OCI-LY1 (cell line): ENCODE measurements around the gene TNPO2.
A peak's percentile ranks its signal among the peaks of the same experiment; 100 is the strongest.

Experiments used
- H2AFZ ChIP-seq: fragments of 200-600 bp; sonication (generic), shearing (Covaris generic); 2 replicates; pipeline ENCODE4 v1.6.0; 2014; ENCODE audit warnings: antibody characterized with exemption, mild to moderate bottlenecking, low read length
- H3F3A ChIP-seq: fragments of 200-600 bp; sonication (generic), shearing (Covaris generic); 2 replicates; pipeline ENCODE4 v1.6.0; 2014; ENCODE audit warnings: mild to moderate bottlenecking, antibody characterized with exemption, low read length, moderate library complexity; ENCODE audit not compliant: insufficient read depth
- H3K27ac ChIP-seq: fragments of 200-600 bp; sonication (generic); 2 replicates; pipeline ENCODE4 v1.5.1; 2014; ENCODE audit warnings: low read length, mixed run types, mild to moderate bottlenecking, low read depth; ENCODE audit not compliant: poor library complexity, severe bottlenecking
- H3K27me3 ChIP-seq: fragments of 200-600 bp; sonication (generic); 2 replicates; pipeline ENCODE4 v1.6.0; 2014; ENCODE audit warnings: antibody characterized with exemption, mild to moderate bottlenecking, low read length, moderate library complexity; ENCODE audit not compliant: insufficient read depth
- H3K36me3 ChIP-seq: fragments of 200-600 bp; sonication (generic); 2 replicates; pipeline ENCODE4 v1.6.1; 2014; ENCODE audit warnings: mild to moderate bottlenecking, antibody characterized with exemption, low read length, moderate library complexity, mixed read lengths; ENCODE audit not compliant: insufficient read depth
- H3K4me1 ChIP-seq: fragments of 200-600 bp; sonication (generic); 2 replicates; pipeline ENCODE4 v1.5.1; 2014; ENCODE audit warnings: mild to moderate bottlenecking, low read length, moderate library complexity; ENCODE audit not compliant: insufficient read depth, severe bottlenecking
- H3K4me2 ChIP-seq: fragments of 200-600 bp; sonication (generic), shearing (Covaris generic); 2 replicates; pipeline ENCODE4 v1.6.1; 2014; ENCODE audit warnings: low read length
- H3K4me3 ChIP-seq: fragments of 200-600 bp; sonication (generic); 2 replicates; pipeline ENCODE4 v1.5.1; 2014; ENCODE audit warnings: low read length, low read depth, mild to moderate bottlenecking, mixed read lengths; ENCODE audit not compliant: poor library complexity, severe bottlenecking
- H3K79me2 ChIP-seq: fragments of 200-600 bp; shearing (Covaris generic); 2 replicates; pipeline ENCODE4 v1.6.1; 2016; ENCODE audit warnings: mixed run types, low read length, mixed read lengths; ENCODE audit not compliant: insufficient read depth
- H3K9ac ChIP-seq: fragments of 200-600 bp; sonication (generic), shearing (Covaris generic); 2 replicates; pipeline ENCODE4 v1.6.1; 2014; ENCODE audit warnings: mild to moderate bottlenecking, low read length, mixed read lengths
- H3K9me2 ChIP-seq: fragments of 200-600 bp; sonication (generic), shearing (Covaris generic); 2 replicates; pipeline ENCODE4 v1.6.1; 2014; ENCODE audit warnings: low read depth, mild to moderate bottlenecking, low read length, mixed read lengths
- H3K9me3 ChIP-seq: fragments of 200-600 bp; shearing (Covaris generic); 2 replicates; pipeline ENCODE4 v1.6.1; 2014; ENCODE audit warnings: low read length, mixed read lengths
- H4K20me1 ChIP-seq: fragments of 200-600 bp; sonication (generic), shearing (Covaris generic); 2 replicates; pipeline ENCODE4 v1.6.0; 2016; ENCODE audit warnings: mild to moderate bottlenecking, low read length; ENCODE audit not compliant: insufficient read depth
- EZH2 ChIP-seq: fragments of 200-600 bp; sonication (generic), shearing (Covaris generic); IDR thresholded peaks from 2 replicates; pipeline ENCODE4 v1.8.0; 2017; ENCODE audit warnings: borderline replicate concordance, mixed run types, mild to moderate bottlenecking, antibody characterized with exemption, low read length, moderate library complexity, mixed read lengths
- TF ChIP-seq, protein P1 (sequence below): fragments of 200-600 bp; sonication (generic), shearing (Covaris generic); IDR thresholded peaks from 2 replicates; pipeline ENCODE4 v1.5.1; 2017; ENCODE audit warnings: mild to moderate bottlenecking, antibody characterized with exemption, low read length, moderate library complexity, mixed read lengths

Gene TNPO2

DNA sequence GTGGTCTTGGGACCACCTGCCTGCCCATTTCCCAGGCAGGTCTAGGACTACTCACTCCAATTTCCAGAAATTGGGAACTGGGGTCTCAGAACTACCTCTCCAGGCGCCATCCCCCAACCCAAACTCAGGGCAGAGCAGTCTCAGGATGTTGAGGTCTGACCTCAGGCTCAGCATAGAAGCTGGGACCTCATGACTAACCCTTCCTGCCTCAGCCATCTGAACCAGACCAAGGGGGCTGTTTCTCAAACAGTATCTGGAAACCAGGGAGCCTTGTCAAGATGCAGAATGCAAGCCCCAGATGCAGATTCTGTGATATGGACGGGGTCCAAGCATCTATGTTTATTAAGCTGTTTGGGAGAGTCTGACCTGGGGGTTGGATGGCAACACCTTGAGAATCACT, 28.6 kb downstream of the TNPO2 start:
- no peaks in the 10 kb centered on the region for H4K20me1 ChIP-seq
- peak overlapping the region; percentile 72; the same call in 1 of the 2 replicates for H3K9ac ChIP-seq
- TF ChIP-seq EZH2, result no peak
- TF ChIP-seq, protein P1, sequence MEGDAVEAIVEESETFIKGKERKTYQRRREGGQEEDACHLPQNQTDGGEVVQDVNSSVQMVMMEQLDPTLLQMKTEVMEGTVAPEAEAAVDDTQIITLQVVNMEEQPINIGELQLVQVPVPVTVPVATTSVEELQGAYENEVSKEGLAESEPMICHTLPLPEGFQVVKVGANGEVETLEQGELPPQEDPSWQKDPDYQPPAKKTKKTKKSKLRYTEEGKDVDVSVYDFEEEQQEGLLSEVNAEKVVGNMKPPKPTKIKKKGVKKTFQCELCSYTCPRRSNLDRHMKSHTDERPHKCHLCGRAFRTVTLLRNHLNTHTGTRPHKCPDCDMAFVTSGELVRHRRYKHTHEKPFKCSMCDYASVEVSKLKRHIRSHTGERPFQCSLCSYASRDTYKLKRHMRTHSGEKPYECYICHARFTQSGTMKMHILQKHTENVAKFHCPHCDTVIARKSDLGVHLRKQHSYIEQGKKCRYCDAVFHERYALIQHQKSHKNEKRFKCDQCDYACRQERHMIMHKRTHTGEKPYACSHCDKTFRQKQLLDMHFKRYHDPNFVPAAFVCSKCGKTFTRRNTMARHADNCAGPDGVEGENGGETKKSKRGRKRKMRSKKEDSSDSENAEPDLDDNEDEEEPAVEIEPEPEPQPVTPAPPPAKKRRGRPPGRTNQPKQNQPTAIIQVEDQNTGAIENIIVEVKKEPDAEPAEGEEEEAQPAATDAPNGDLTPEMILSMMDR, result no peak
- H3K4me1 ChIP-seq, result peaks cover 20% of the 10 kb centered on the region
- no peaks in the 10 kb centered on the region for H3K27me3 ChIP-seq
- H2AFZ ChIP-seq, result no peak overlapping the region
- peak overlapping the region; percentile 80 for H3K4me3 ChIP-seq
- H3K9me2 ChIP-seq, result no peaks in the 10 kb centered on the region
- no peaks in the 10 kb centered on the region for H3K79me2 ChIP-seq
- H3K9me3 ChIP-seq, result no peaks in the 10 kb centered on the region
- peaks cover 7% of the 10 kb centered on the region; the same call in 1 of the 2 replicates for H3F3A ChIP-seq
- H3K27ac ChIP-seq, result no peak overlapping the region
- H3K36me3 ChIP-seq, result peaks cover 19% of the 10 kb centered on the region; the same call in 1 of the 2 replicates
- H3K4me2 ChIP-seq, result peak overlapping the region; percentile 89; the same call in 1 of the 2 replicates

DNA sequence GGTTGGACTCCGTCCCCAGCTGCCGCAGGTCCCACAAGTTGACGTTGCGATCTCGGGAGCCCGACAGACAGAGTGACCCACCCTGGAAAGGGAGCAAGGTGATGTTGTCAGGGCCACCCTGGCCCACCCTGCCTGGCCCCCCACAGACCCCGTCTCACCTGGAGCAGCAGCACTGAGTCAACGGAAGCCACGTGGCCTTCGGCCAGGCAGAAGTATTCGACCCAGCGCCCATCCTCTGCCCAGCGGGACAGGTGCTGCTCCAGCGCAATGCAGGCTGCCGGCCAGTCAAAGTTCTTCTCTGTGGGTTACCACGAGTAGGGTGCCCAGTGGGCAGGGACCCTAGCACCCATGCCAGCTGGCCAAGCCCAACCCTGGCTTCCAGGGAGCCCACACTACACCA, 29.1 kb downstream of the TNPO2 start:
- no peaks in the 10 kb centered on the region for H3K27me3 ChIP-seq
- no peaks in the 10 kb centered on the region for H3K9me3 ChIP-seq
- H3K36me3 ChIP-seq, result peaks cover 15% of the 10 kb centered on the region; the same call in 1 of the 2 replicates
- H3K4me3 ChIP-seq, result no peak overlapping the region
- no peak overlapping the region for H3K27ac ChIP-seq
- H4K20me1 ChIP-seq, result no peaks in the 10 kb centered on the region
- peaks cover 20% of the 10 kb centered on the region for H3K4me1 ChIP-seq
- H3F3A ChIP-seq, result peaks cover 7% of the 10 kb centered on the region; the same call in 1 of the 2 replicates
- TF ChIP-seq, protein P1, result no peak
- no peak for TF ChIP-seq EZH2
- H3K9ac ChIP-seq, result no peak overlapping the region
- no peak overlapping the region for H2AFZ ChIP-seq
- no peaks in the 10 kb centered on the region for H3K79me2 ChIP-seq
- no peaks in the 10 kb centered on the region for H3K9me2 ChIP-seq
- no peak overlapping the region for H3K4me2 ChIP-seq

DNA sequence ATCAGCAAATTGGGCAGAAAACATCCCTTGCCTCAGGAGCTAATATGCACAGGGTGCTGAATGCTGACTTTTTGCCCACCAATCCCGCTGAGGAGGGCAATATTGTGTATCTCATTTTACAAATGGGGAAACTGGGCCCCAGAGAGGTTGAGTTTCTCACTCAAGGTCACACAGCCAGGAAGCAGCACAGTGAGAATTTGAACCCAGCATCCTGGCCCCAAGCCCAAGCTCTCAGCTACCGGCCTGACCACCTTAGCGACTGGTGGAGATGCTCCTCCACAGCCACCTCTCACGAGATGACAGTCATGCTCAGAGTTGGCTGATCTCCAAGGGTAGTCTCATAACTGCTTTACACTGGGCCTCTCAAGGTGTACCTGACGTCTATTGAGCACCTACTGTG, 30.8 kb downstream of the TNPO2 start:
- no peak overlapping the region for H3K27ac ChIP-seq
- H3K36me3 ChIP-seq, result peaks cover 3% of the 10 kb centered on the region; the same call in 1 of the 2 replicates
- H3K9me3 ChIP-seq, result no peaks in the 10 kb centered on the region
- no peaks in the 10 kb centered on the region for H3K27me3 ChIP-seq
- H2AFZ ChIP-seq, result no peak overlapping the region
- no peaks in the 10 kb centered on the region for H3K9me2 ChIP-seq
- H3F3A ChIP-seq, result peaks cover 7% of the 10 kb centered on the region; the same call in 1 of the 2 replicates
- no peak overlapping the region for H3K4me3 ChIP-seq
- no peaks in the 10 kb centered on the region for H3K79me2 ChIP-seq
- H4K20me1 ChIP-seq, result no peaks in the 10 kb centered on the region
- peaks cover 20% of the 10 kb centered on the region for H3K4me1 ChIP-seq
- no peak for TF ChIP-seq EZH2
- TF ChIP-seq, protein P1, result no peak
- no peak overlapping the region for H3K4me2 ChIP-seq
- H3K9ac ChIP-seq, result no peak overlapping the region
